SU-DHL-6 (cell line): Measurements from ENCODE around the gene LAMP1.

ENCODE experiments used
- H2AFZ ChIP-seq: fragments of 200-600 bp; sonication (generic); 2 replicates; pipeline ENCODE4 v1.6.1; 2014; ENCODE audit warnings: low read depth, mild to moderate bottlenecking, moderate library complexity, mixed read lengths, antibody characterized with exemption, low read length; ENCODE audit not compliant: severe bottlenecking
- H3F3A ChIP-seq: fragments of 200-600 bp; shearing (Covaris generic); 2 replicates; pipeline ENCODE4 v1.6.0; 2016; ENCODE audit warnings: antibody characterized with exemption, mild to moderate bottlenecking; ENCODE audit not compliant: insufficient read depth
- H3K27ac ChIP-seq: fragments of 200-600 bp; sonication (generic); 2 replicates; pipeline ENCODE4 v1.5.1; 2016; ENCODE audit warnings: low read depth, mild to moderate bottlenecking, low read length, moderate library complexity, mixed read lengths
- H3K27me3 ChIP-seq: fragments of 200-600 bp; sonication (generic), shearing (Covaris generic); 2 replicates; pipeline ENCODE4 v1.6.0; 2014; ENCODE audit warnings: mild to moderate bottlenecking, low read length
- H3K36me3 ChIP-seq: fragments of 200-600 bp; sonication (generic); 2 replicates; pipeline ENCODE4 v1.6.1; 2014; ENCODE audit warnings: mild to moderate bottlenecking, low read length, mixed read lengths
- H3K4me2 ChIP-seq: fragments of 300-600, 200-600 bp; shearing (Covaris generic), sonication (generic); 2 replicates; pipeline ENCODE4 v1.6.0; 2014; ENCODE audit warnings: low read length, low read depth, mild to moderate bottlenecking; ENCODE audit not compliant: poor library complexity, severe bottlenecking
- H3K4me3 ChIP-seq: fragments of 200-600 bp; sonication (generic); 2 replicates; pipeline ENCODE4 v1.5.1; 2014; ENCODE audit warnings: antibody characterized with exemption, low read length, mild to moderate bottlenecking, mixed read lengths; ENCODE audit not compliant: insufficient read depth, poor library complexity, severe bottlenecking
- H3K79me2 ChIP-seq: fragments of 200-600 bp; sonication (generic); 2 replicates; pipeline ENCODE4 v1.6.1; 2014; ENCODE audit warnings: mild to moderate bottlenecking, low read length, moderate library complexity; ENCODE audit not compliant: insufficient read depth
- H3K9ac ChIP-seq: fragments of 200-600 bp; sonication (generic); 2 replicates; pipeline ENCODE4 v1.7.0; 2014; ENCODE audit warnings: mild to moderate bottlenecking, low read length
- H3K9me2 ChIP-seq: fragments of 200-600 bp; sonication (generic); replicated peaks from 2 replicates; pipeline ENCODE4 v1.6.1; 2014; ENCODE audit warnings: low read length; ENCODE audit not compliant: insufficient read depth
- H3K9me3 ChIP-seq: fragments of 200-600 bp; sonication (generic); 2 replicates; pipeline ENCODE4 v1.6.1; 2014; ENCODE audit warnings: low read length, mixed read lengths; ENCODE audit not compliant: insufficient read depth
- H4K20me1 ChIP-seq: fragments of 200-600 bp; sonication (generic); 2 replicates; pipeline ENCODE4 v1.6.1; 2014; ENCODE audit warnings: low read depth, mild to moderate bottlenecking, antibody characterized with exemption, low read length, moderate library complexity, mixed read lengths
- EZH2phosphoT487 ChIP-seq: fragments of 200-600 bp; sonication (generic), shearing (Covaris generic); conservative IDR thresholded peaks from 2 replicates; pipeline ENCODE4 v1.6.1; 2018; ENCODE audit warnings: mild to moderate bottlenecking, antibody characterized with exemption, low read length, moderate library complexity, mixed read lengths
- TF ChIP-seq, protein P1 (sequence below): fragments of 200-600 bp; sonication (generic); IDR thresholded peaks from one replicate; pipeline ENCODE4 v1.5.1; 2017; ENCODE audit warnings: antibody characterized with exemption, mild to moderate bottlenecking, low read length, moderate library complexity; ENCODE audit not compliant: insufficient read depth, poor library complexity, severe bottlenecking

Gene LAMP1

DNA sequence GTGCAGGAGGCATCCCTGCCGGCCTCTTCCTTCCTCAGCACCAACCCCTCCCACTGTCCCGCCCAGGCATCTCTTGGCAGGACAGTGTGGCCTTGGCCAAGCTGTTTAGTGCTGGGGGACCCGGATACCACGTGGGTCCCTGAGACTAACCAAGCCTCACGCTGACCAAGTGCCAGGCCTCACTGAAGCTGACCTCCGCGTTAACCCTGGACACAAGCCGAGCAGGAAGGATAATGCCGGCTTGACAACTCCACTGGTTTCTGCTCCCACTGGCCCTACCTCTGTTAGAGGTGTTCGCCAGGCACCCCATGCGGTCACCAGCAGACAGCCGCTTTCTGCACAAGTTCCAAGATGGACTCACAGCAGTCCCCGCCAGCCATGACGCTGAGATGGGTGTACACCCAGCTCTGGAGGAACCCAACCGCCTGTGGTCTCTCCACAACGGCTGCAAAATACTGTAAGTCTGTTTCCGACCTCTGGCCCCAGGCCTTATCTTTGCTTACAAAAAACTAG, 54.5 kb downstream of the LAMP1 start:
- no peak overlapping the region for H3K4me3 ChIP-seq
- H3F3A ChIP-seq: no peaks in the 10 kb centered on the region
- TF ChIP-seq, protein P1, sequence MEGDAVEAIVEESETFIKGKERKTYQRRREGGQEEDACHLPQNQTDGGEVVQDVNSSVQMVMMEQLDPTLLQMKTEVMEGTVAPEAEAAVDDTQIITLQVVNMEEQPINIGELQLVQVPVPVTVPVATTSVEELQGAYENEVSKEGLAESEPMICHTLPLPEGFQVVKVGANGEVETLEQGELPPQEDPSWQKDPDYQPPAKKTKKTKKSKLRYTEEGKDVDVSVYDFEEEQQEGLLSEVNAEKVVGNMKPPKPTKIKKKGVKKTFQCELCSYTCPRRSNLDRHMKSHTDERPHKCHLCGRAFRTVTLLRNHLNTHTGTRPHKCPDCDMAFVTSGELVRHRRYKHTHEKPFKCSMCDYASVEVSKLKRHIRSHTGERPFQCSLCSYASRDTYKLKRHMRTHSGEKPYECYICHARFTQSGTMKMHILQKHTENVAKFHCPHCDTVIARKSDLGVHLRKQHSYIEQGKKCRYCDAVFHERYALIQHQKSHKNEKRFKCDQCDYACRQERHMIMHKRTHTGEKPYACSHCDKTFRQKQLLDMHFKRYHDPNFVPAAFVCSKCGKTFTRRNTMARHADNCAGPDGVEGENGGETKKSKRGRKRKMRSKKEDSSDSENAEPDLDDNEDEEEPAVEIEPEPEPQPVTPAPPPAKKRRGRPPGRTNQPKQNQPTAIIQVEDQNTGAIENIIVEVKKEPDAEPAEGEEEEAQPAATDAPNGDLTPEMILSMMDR: no peak
- no peak for TF ChIP-seq EZH2phosphoT487
- no peaks in the 10 kb centered on the region for H3K27me3 ChIP-seq
- H3K9me2 ChIP-seq: no peaks in the 10 kb centered on the region
- H3K9me3 ChIP-seq: no peaks in the 10 kb centered on the region
- no peaks in the 10 kb centered on the region for H3K36me3 ChIP-seq
- H2AFZ ChIP-seq: no peak overlapping the region
- H4K20me1 ChIP-seq: no peaks in the 10 kb centered on the region
- H3K9ac ChIP-seq: no peak overlapping the region
- no peak overlapping the region for H3K4me2 ChIP-seq
- no peaks in the 10 kb centered on the region for H3K79me2 ChIP-seq
- no peak overlapping the region for H3K27ac ChIP-seq

DNA sequence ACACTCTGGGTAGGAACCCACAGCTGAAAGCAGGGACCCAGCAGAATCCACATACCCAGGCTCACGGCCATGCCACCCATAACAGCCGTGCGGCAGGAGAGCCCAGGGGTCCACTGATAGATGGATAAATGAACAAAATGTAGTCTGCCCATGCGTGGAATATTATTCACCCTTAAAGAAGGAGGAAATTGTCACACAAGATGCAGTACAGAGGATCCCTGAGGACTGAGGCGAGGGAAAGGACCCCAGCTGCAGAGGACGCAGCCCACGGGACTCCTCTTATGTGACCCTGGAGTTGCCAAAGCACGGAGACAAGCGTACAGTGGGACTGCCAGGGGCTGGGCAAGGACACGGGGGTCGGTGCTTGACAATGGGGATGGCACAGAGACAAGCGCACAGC, 56.2 kb downstream of the LAMP1 start:
- Histone ChIP-seq H3F3A (no peaks in the 10 kb centered on the region), H3K9me3 (no peaks in the 10 kb centered on the region), H3K27me3 (no peaks in the 10 kb centered on the region), H3K4me3 (no peak overlapping the region), H3K79me2 (no peaks in the 10 kb centered on the region), H4K20me1 (no peaks in the 10 kb centered on the region), H3K9me2 (no peaks in the 10 kb centered on the region), H3K36me3 (no peaks in the 10 kb centered on the region), H3K4me2 (no peak overlapping the region), H3K9ac (no peak overlapping the region), H3K27ac (no peak overlapping the region), H2AFZ (no peak overlapping the region)
- TF ChIP-seq, protein P1: no peak
- TF ChIP-seq EZH2phosphoT487: no peak

DNA sequence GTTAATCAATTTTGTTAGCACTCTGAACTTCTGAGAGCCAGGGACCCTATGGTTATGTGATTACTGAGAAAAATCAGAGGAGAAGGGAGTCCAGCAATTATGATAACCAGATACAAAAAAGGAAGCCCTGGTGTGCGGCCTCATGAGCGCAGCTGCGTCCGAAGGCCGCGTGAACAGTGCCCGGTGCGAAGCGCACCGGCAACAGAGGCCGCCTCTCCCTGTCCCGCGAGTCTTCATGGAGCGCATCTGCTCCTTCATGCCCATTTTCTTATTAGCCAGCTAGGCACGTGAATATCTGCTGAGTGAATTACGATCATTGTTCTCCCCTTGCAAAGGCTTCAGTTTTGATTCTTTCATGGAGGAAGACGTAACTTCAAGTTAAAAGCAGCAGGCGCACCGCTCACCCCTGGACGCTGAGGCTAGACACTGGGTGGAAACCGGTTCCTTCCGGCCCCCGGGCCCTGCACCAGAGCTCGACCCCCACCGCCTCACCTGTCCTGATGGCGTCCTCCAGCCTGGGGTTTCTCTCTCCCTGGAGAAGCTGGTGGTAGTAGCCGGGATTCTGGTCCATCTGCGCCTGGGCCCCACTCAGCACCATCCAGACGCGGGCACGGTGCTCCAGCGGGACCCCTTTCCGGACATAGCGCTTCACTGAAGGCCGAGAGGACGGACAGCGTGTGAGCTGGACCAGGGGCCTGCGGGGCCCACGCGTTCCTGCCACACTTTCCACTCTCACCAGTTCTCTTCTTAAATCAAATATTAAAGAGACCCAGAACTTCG, 58.0 kb downstream of the LAMP1 start:
- Histone ChIP-seq H3K9ac (no peak overlapping the region), H3K4me2 (no peak overlapping the region), H3K4me3 (no peak overlapping the region), H2AFZ (no peak overlapping the region), H3K27me3 (no peaks in the 10 kb centered on the region), H3K36me3 (no peaks in the 10 kb centered on the region), H3K9me2 (no peaks in the 10 kb centered on the region), H3K9me3 (no peaks in the 10 kb centered on the region), H3K79me2 (no peaks in the 10 kb centered on the region), H4K20me1 (no peaks in the 10 kb centered on the region), H3K27ac (no peak overlapping the region), H3F3A (no peaks in the 10 kb centered on the region)
- no peak for TF ChIP-seq EZH2phosphoT487
- TF ChIP-seq, protein P1: no peak
